HepG2 (cell line): Measurements from ENCODE around the gene KRTAP20-3.

Experiments
- ARHGAP35 ChIP-seq: sonication (generic); formaldehyde crosslinking; IDR thresholded peaks from 2 replicates; pipeline ENCODE4 v1.9.0; 2022; ENCODE audit warnings: mild to moderate bottlenecking, inconsistent platforms, moderate library complexity, missing genetic modification reagents, borderline replicate concordance
- BHLHE40 ChIP-seq: IDR thresholded peaks from 2 replicates; pipeline ENCODE4 v1.6.1; 2011; ENCODE audit warnings: low read length, improper control_type of control experiment
- CBX2 ChIP-seq, 2 experiments: fragments of 200-600 bp in 1 of 2; sonication (generic); formaldehyde crosslinking in 1 of 2; IDR thresholded peaks; 2 replicates each; pipeline versions ENCODE4 v1.7.0 to v1.8.1; 2018 to 2022; ENCODE audit warnings: low read depth in 2 of 2, low read length in 1 of 2, mild to moderate bottlenecking in 1 of 2, missing genetic modification reagents in 1 of 2
- EZH2 ChIP-seq: conservative IDR thresholded peaks from 2 replicates; pipeline ENCODE4 v1.6.1; 2012; ENCODE audit warnings: mild to moderate bottlenecking, low read depth, low read length, moderate library complexity
- PCBP1 ChIP-seq: fragments of 200-400 bp; formaldehyde crosslinking; IDR thresholded peaks from 2 replicates; pipeline ENCODE4 v1.6.1; 2017; ENCODE audit warnings: mild to moderate bottlenecking, low read depth, low read length, borderline replicate concordance
- RNF2 ChIP-seq: fragments of 450-650 bp; conservative IDR thresholded peaks from 2 replicates; pipeline ENCODE4 v1.6.1; 2016; ENCODE audit warnings: low read depth
- ZNF331 ChIP-seq: sonication (generic); formaldehyde crosslinking; IDR thresholded peaks from 2 replicates; pipeline ENCODE4 v1.4.0; 2020; ENCODE audit warnings: missing genetic modification reagents
- TF ChIP-seq, protein P1 (sequence below): sonication (generic); formaldehyde crosslinking; IDR thresholded peaks from 2 replicates; pipeline ENCODE4 v1.4.0; 2020; ENCODE audit warnings: missing genetic modification reagents
- TF ChIP-seq, protein P2 (sequence below): sonication (generic); formaldehyde crosslinking; IDR thresholded peaks from 2 replicates; pipeline ENCODE4 v1.5.0; 2020; ENCODE audit warnings: mild to moderate bottlenecking, missing genetic modification reagents, moderate library complexity
- TF ChIP-seq, protein P3 (sequence below): IDR thresholded peaks from 2 replicates; pipeline ENCODE4 v1.6.1; 2016; ENCODE audit warnings: mild to moderate bottlenecking, missing biosample characterization, missing genetic modification reagents
- TF ChIP-seq, protein P4 (sequence below): sonication (generic); formaldehyde crosslinking; IDR thresholded peaks from 2 replicates; pipeline ENCODE4 v1.4.0; 2020; ENCODE audit warnings: missing genetic modification reagents
- TF ChIP-seq, protein P5 (sequence below): sonication (generic); formaldehyde crosslinking; IDR thresholded peaks from 2 replicates; pipeline ENCODE4 v1.9.0; 2021; ENCODE audit warnings: missing genetic modification reagents, borderline replicate concordance
- TF ChIP-seq, protein P6 (sequence below): sonication (generic); formaldehyde crosslinking; IDR thresholded peaks from 2 replicates; pipeline ENCODE4 v1.4.0; 2020; ENCODE audit warnings: missing genetic modification reagents

DNA sequence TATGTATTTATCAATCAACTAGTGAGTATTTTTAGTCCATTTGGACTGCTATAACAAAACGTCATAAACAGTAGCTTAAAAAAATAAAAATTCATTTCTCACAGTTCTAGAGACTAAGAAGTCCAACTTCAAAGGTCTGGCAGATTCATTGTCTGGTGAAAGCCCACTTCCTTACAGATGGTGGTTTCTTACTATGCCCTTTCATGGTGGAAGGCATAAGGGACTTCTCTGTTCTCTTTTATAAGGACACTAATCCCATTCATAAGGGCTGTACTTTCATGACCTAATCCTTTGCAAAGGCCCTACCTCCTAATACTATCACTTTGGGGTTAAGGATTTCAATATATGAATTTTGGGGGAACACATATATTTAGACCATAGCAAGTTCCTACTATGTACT is 37.9 kb downstream of the KRTAP20-3 start:
- TF ChIP-seq ARHGAP35, result no peak
- TF ChIP-seq, protein P1, sequence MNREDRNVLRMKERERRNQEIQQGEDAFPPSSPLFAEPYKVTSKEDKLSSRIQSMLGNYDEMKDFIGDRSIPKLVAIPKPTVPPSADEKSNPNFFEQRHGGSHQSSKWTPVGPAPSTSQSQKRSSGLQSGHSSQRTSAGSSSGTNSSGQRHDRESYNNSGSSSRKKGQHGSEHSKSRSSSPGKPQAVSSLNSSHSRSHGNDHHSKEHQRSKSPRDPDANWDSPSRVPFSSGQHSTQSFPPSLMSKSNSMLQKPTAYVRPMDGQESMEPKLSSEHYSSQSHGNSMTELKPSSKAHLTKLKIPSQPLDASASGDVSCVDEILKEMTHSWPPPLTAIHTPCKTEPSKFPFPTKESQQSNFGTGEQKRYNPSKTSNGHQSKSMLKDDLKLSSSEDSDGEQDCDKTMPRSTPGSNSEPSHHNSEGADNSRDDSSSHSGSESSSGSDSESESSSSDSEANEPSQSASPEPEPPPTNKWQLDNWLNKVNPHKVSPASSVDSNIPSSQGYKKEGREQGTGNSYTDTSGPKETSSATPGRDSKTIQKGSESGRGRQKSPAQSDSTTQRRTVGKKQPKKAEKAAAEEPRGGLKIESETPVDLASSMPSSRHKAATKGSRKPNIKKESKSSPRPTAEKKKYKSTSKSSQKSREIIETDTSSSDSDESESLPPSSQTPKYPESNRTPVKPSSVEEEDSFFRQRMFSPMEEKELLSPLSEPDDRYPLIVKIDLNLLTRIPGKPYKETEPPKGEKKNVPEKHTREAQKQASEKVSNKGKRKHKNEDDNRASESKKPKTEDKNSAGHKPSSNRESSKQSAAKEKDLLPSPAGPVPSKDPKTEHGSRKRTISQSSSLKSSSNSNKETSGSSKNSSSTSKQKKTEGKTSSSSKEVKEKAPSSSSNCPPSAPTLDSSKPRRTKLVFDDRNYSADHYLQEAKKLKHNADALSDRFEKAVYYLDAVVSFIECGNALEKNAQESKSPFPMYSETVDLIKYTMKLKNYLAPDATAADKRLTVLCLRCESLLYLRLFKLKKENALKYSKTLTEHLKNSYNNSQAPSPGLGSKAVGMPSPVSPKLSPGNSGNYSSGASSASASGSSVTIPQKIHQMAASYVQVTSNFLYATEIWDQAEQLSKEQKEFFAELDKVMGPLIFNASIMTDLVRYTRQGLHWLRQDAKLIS, result no peak
- TF ChIP-seq, protein P2, sequence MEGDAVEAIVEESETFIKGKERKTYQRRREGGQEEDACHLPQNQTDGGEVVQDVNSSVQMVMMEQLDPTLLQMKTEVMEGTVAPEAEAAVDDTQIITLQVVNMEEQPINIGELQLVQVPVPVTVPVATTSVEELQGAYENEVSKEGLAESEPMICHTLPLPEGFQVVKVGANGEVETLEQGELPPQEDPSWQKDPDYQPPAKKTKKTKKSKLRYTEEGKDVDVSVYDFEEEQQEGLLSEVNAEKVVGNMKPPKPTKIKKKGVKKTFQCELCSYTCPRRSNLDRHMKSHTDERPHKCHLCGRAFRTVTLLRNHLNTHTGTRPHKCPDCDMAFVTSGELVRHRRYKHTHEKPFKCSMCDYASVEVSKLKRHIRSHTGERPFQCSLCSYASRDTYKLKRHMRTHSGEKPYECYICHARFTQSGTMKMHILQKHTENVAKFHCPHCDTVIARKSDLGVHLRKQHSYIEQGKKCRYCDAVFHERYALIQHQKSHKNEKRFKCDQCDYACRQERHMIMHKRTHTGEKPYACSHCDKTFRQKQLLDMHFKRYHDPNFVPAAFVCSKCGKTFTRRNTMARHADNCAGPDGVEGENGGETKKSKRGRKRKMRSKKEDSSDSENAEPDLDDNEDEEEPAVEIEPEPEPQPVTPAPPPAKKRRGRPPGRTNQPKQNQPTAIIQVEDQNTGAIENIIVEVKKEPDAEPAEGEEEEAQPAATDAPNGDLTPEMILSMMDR, result no peak
- no peak for TF ChIP-seq CBX2 (IDR thresholded peaks at IDR 0.05; ENCODE audit: low read depth, low read length)
- no peak for TF ChIP-seq CBX2 (CRISPR knock-in tag; IDR thresholded peaks at IDR 0.05; ENCODE audit: low read depth)
- TF ChIP-seq, protein P3, sequence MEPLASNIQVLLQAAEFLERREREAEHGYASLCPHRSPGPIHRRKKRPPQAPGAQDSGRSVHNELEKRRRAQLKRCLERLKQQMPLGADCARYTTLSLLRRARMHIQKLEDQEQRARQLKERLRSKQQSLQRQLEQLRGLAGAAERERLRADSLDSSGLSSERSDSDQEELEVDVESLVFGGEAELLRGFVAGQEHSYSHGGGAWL (CRISPR knock-in tag), result no peak
- TF ChIP-seq, protein P4, sequence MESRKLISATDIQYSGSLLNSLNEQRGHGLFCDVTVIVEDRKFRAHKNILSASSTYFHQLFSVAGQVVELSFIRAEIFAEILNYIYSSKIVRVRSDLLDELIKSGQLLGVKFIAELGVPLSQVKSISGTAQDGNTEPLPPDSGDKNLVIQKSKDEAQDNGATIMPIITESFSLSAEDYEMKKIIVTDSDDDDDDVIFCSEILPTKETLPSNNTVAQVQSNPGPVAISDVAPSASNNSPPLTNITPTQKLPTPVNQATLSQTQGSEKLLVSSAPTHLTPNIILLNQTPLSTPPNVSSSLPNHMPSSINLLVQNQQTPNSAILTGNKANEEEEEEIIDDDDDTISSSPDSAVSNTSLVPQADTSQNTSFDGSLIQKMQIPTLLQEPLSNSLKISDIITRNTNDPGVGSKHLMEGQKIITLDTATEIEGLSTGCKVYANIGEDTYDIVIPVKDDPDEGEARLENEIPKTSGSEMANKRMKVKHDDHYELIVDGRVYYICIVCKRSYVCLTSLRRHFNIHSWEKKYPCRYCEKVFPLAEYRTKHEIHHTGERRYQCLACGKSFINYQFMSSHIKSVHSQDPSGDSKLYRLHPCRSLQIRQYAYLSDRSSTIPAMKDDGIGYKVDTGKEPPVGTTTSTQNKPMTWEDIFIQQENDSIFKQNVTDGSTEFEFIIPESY, result no peak
- TF ChIP-seq, protein P5, sequence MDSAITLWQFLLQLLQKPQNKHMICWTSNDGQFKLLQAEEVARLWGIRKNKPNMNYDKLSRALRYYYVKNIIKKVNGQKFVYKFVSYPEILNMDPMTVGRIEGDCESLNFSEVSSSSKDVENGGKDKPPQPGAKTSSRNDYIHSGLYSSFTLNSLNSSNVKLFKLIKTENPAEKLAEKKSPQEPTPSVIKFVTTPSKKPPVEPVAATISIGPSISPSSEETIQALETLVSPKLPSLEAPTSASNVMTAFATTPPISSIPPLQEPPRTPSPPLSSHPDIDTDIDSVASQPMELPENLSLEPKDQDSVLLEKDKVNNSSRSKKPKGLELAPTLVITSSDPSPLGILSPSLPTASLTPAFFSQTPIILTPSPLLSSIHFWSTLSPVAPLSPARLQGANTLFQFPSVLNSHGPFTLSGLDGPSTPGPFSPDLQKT, result no peak
- no peak for TF ChIP-seq ZNF331
- no peak for TF ChIP-seq RNF2
- TF ChIP-seq PCBP1, result no peak
- no peak for TF ChIP-seq BHLHE40
- TF ChIP-seq EZH2, result no peak
- TF ChIP-seq, protein P6, sequence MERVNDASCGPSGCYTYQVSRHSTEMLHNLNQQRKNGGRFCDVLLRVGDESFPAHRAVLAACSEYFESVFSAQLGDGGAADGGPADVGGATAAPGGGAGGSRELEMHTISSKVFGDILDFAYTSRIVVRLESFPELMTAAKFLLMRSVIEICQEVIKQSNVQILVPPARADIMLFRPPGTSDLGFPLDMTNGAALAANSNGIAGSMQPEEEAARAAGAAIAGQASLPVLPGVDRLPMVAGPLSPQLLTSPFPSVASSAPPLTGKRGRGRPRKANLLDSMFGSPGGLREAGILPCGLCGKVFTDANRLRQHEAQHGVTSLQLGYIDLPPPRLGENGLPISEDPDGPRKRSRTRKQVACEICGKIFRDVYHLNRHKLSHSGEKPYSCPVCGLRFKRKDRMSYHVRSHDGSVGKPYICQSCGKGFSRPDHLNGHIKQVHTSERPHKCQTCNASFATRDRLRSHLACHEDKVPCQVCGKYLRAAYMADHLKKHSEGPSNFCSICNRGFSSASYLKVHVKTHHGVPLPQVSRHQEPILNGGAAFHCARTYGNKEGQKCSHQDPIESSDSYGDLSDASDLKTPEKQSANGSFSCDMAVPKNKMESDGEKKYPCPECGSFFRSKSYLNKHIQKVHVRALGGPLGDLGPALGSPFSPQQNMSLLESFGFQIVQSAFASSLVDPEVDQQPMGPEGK (CRISPR knock-in tag), result no peak
